ENCODE measurements around the gene DAD1.
"Not testable (repeated sequence)": the region's sequence is repeated elsewhere in the genome, so short reads cannot be mapped to it uniquely, and the experiment has no call there.

Gene DAD1

DNA sequence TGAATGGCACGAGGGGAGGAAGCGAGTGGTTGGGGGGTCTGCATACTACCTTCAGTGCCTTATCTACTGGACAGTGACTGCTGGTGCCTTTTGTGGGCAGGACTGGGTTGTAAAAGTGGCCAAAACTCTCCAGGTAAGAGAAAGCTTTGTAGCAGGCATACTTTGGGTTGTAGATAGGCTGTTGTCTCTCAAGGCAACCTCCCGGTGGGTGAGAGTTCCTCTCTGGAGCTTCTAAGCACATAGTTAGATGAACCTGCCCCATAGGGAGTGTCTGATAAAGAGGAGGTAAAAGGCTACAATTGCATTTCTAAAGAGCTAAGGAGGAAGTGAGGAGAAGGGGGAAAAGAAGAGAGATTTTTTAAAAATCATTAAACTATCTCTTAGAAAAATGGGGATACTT, 4.2 kb upstream of the DAD1 start:
- TF ChIP-seq CTCF (IDR thresholded peaks at IDR 0.05; ENCODE audit: low read depth, low read length): no peak
- DNase-seq (ENCODE audit: extremely low read depth, low read depth): no peak

- no peak for DNase-seq (ENCODE audit: extremely low read depth, low read depth)
Measured at GRCh38 chr14:22588526-22589095, 413 bp downstream of the DAD1 start.

GRCh38 chr14:22587677-22588422, 1.2 kb downstream of the DAD1 start:
- not testable (repeated sequence) for DNase-seq (ENCODE audit: extremely low read depth, low read depth)

More at GRCh38 chr14:22588526-22589095, 413 bp downstream of the DAD1 start:
- no peak for TF ChIP-seq CTCF (IDR thresholded peaks at IDR 0.05; ENCODE audit: low read depth, low read length)

- no peak for TF ChIP-seq CTCF (IDR thresholded peaks at IDR 0.05; ENCODE audit: low read depth, low read length)
- no peak for DNase-seq (ENCODE audit: extremely low read depth, low read depth)
Measured at GRCh38 chr14:22587247-22587646, 1.8 kb downstream of the DAD1 start.

DNA sequence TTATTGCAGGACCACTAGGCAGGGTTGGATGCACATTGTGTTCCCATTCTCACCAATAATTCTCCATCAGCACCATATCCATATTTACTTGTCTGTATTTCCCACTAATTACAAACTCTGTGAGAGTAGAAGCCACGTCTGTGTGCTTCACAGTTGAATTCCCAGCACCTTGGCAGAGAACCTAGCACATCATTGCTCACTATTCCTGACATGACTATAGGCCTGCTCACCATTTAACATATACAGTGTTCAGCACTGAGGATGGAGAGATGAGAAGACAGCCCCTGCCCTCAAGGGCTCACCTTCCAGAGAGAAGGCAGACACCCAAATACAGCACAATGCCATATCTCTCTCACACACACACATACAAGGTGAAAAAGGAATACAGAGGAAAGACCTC, 5.0 kb downstream of the DAD1 start:
- DNase-seq (ENCODE audit: extremely low read depth, low read depth): no peak

GRCh38 chr14:22580625-22581024, 8.4 kb downstream of the DAD1 start:
- no peak for TF ChIP-seq CTCF (IDR thresholded peaks at IDR 0.05; ENCODE audit: low read depth, low read length)
- no peak for DNase-seq (ENCODE audit: extremely low read depth, low read depth)

More for the DNA sequence above, 5.0 kb downstream of the DAD1 start:
- TF ChIP-seq CTCF (IDR thresholded peaks at IDR 0.05; ENCODE audit: low read depth, low read length): no peak

DNA sequence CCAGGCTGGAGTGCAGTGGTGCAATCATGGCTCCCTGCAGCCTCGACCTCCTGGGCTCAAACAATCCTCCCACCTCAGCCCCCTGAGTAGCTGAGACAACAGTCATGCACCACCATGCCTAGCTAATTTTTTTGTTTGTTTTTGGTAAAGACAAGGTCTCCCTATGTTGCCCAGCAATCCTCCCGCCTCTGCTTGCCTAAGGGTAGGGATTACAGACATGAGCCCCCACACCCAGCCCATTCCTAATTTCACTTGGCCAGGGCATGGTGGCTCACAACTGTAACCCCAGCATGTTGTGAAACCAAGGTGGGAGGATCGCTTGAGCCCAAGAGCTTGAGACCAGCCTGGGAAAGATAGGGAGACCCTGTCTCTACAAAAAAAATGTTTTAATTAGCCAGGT, 9.1 kb downstream of the DAD1 start:
- no peak for DNase-seq (ENCODE audit: extremely low read depth, low read depth)
- no peak for TF ChIP-seq CTCF (IDR thresholded peaks at IDR 0.05; ENCODE audit: low read depth, low read length)

GRCh38 chr14:22579236-22579635, 9.8 kb downstream of the DAD1 start:
- no peak for DNase-seq (ENCODE audit: extremely low read depth, low read depth)
- TF ChIP-seq CTCF (IDR thresholded peaks at IDR 0.05; ENCODE audit: low read depth, low read length): no peak
